K562 (cell line): ENCODE data around the gene KIF19. TPM values are rescaled to one million over a fixed set of nuclear protein-coding genes. Genes with fewer than 3 reads are reported as not detected.

Experiments
- ATAC-seq: fragments of 200-7000 bp; cut with Tn5 transposase; 3 replicates; pipeline ENCODE4 v1.9.1; 2020; ENCODE audit warnings: moderate library complexity
- BruUV-seq: library from RNA; stranded (reverse); fragments of 400-500 nt; replicated peaks from 2 replicates; lab custom pipeline; 2021; lab: Mats Ljungman, UMichigan
- CTCF ChIA-PET: fragments of 300-600 bp; formaldehyde crosslinking; extraction: SDS; loops from one replicate; lab custom pipeline; 2021; ENCODE audit warnings: low intra/inter-chr PET ratio; lab: Yijun Ruan, JAX
- POLR2A ChIA-PET: fragments of 300-600, 350-650 bp; sonication (Branson Sonifier 250); formaldehyde crosslinking; extraction: SDS; loops from one replicate; lab custom pipeline; 2021; ENCODE audit warnings: antibody characterized with exemption, inconsistent platforms; lab: Yijun Ruan, JAX
- DNase-seq, 4 experiments: peaks; one replicate each; pipeline versions ENCODE4 v3.0.0 to v3.0.0-alpha.2; 2011 to 2018; ENCODE audit warnings: low spot score in 3 of 4, mixed read lengths in 3 of 4; ENCODE audit errors: extremely low read depth in 1 of 4
- FAIRE-seq: peaks from 2 replicates; lab custom pipeline; 2011; peaks lifted over from hg19 to GRCh38; lab: Jason Lieb, UNC
- H2AFZ ChIP-seq: 2 replicates; pipeline ENCODE4 v1.6.0; 2011; ENCODE audit warnings: low read depth, low read length, control low read depth, inconsistent platforms
- H3K27ac ChIP-seq: fragments of 200-600 bp; 3 replicates; pipeline ENCODE4 v1.8.0; 2011; ENCODE audit warnings: low read depth, mild to moderate bottlenecking, control low read depth, inconsistent platforms, low read length, moderate library complexity, mixed read lengths; ENCODE audit errors: extremely low read depth
- H3K27me3 ChIP-seq, 2 experiments: fragments of 300-600 bp in 1 of 2; 2 replicates in 1 of 2; 3 replicates in 1 of 2; pipeline versions ENCODE4 v1.6.0 to v1.8.0; 2011; ENCODE audit warnings: inconsistent platforms in 2 of 2, low read length in 2 of 2, mild to moderate bottlenecking in 1 of 2, mixed read lengths in 1 of 2, moderate library complexity in 1 of 2; ENCODE audit not compliant: control insufficient read depth in 2 of 2, insufficient read depth in 2 of 2
- H3K36me3 ChIP-seq: fragments of 300-600 bp; 3 replicates; pipeline ENCODE4 v1.8.0; 2011; ENCODE audit warnings: mild to moderate bottlenecking, low read length, inconsistent platforms; ENCODE audit not compliant: control insufficient read depth, insufficient read depth
- H3K4me1 ChIP-seq, 2 experiments: fragments of 200-600 bp in 1 of 2; replicated peaks in 1 of 2; 2 replicates in 1 of 2; 3 replicates in 1 of 2; pipeline versions ENCODE4 v1.5.1 to v1.8.0; 2011; ENCODE audit warnings: inconsistent platforms in 2 of 2, low read length in 2 of 2, mild to moderate bottlenecking in 1 of 2, mixed read lengths in 1 of 2, moderate library complexity in 1 of 2; ENCODE audit not compliant: control insufficient read depth in 2 of 2, insufficient read depth in 2 of 2
- H3K4me2 ChIP-seq: 2 replicates; pipeline ENCODE4 v1.6.1; 2011; ENCODE audit warnings: low read length, control low read depth, inconsistent platforms, mixed read lengths; ENCODE audit not compliant: insufficient read depth
- H3K4me3 ChIP-seq: fragments of 200-600 bp; sonication (generic), shearing (Covaris generic); 2 replicates; pipeline ENCODE4 v1.5.1; 2016; ENCODE audit warnings: control low read depth, inconsistent platforms
- H3K79me2 ChIP-seq: fragments of 200-600 bp; 3 replicates; pipeline ENCODE4 v1.8.0; 2011; ENCODE audit warnings: low read length, inconsistent platforms; ENCODE audit not compliant: control insufficient read depth, insufficient read depth
- H3K9ac ChIP-seq, 2 experiments: 2 replicates each; pipeline versions ENCODE4 v1.6.0 to v1.6.1; 2011; ENCODE audit warnings: low read depth in 2 of 2, low read length in 2 of 2, control low read depth in 1 of 2, inconsistent platforms in 1 of 2, mild to moderate bottlenecking in 1 of 2, mixed read lengths in 1 of 2; ENCODE audit not compliant: insufficient read depth in 1 of 2
- H3K9me1 ChIP-seq: one replicate; pipeline ENCODE4 v1.6.0; 2011; ENCODE audit warnings: inconsistent platforms, mild to moderate bottlenecking, low read length, moderate library complexity; ENCODE audit not compliant: control insufficient read depth, insufficient read depth
- H3K9me3 ChIP-seq: replicated peaks from 2 replicates; pipeline ENCODE4 v1.5.1; 2011; ENCODE audit warnings: low read depth, low read length, inconsistent platforms; ENCODE audit not compliant: control insufficient read depth, insufficient read depth
- H4K20me1 ChIP-seq: replicated peaks from 2 replicates; pipeline ENCODE4 v1.6.1; 2011; ENCODE audit warnings: low read length, inconsistent platforms, mixed read lengths; ENCODE audit not compliant: control insufficient read depth, insufficient read depth
- ARID2 ChIP-seq: fragments of 450-650 bp; IDR thresholded peaks from 2 replicates; pipeline ENCODE4 v1.6.1; 2017; ENCODE audit warnings: antibody characterized with exemption, mild to moderate bottlenecking
- EHMT2 ChIP-seq: fragments of 450-650 bp; IDR thresholded peaks from 2 replicates; pipeline ENCODE4 v1.6.1; 2018; ENCODE audit warnings: antibody characterized with exemption
- EP300 ChIP-seq: IDR thresholded peaks from 2 replicates; pipeline ENCODE4 v1.6.1; 2012; ENCODE audit warnings: low read length, improper control_type of control experiment
- ESRRB ChIP-seq: fragments of 250-450 bp; sonication (Bioruptor Pico); IDR thresholded peaks from 2 replicates; pipeline ENCODE4 v1.5.0; 2020; ENCODE audit warnings: mild to moderate bottlenecking, moderate library complexity, borderline replicate concordance
- FOXM1 ChIP-seq, 2 experiments: fragments of 450-650 bp in 1 of 2; sonication (generic) in 1 of 2; formaldehyde crosslinking in 1 of 2; IDR thresholded peaks; 2 replicates each; pipeline versions ENCODE4 v1.6.1 to v1.9.0; 2017 to 2022; ENCODE audit warnings: low read depth in 2 of 2, mild to moderate bottlenecking in 2 of 2, missing genetic modification reagents in 1 of 2, moderate library complexity in 1 of 2
- JUN ChIP-seq, 2 experiments: sonication (generic) in 1 of 2; formaldehyde crosslinking in 1 of 2; IDR thresholded peaks; 2 replicates each; pipeline versions ENCODE4 v1.6.1 to v1.8.0; 2012 to 2022; ENCODE audit warnings: borderline replicate concordance in 2 of 2, mild to moderate bottlenecking in 2 of 2, improper control_type of control experiment in 1 of 2, low read depth in 1 of 2, low read length in 1 of 2, missing genetic modification reagents in 1 of 2
- NR2C2 ChIP-seq, 2 experiments: fragments of 200-800 bp in 1 of 2; sonication (Bioruptor generic) in 1 of 2; sonication (generic) in 1 of 2; formaldehyde crosslinking in 1 of 2; IDR thresholded peaks; 2 replicates each; pipeline versions ENCODE4 v1.6.1 to v1.8.0; 2016 to 2022; ENCODE audit warnings: mild to moderate bottlenecking in 1 of 2, missing compliant biosample characterization in 1 of 2, missing genetic modification characterization in 1 of 2, missing genetic modification reagents in 1 of 2
- POLR2B ChIP-seq: fragments of 450-650 bp; IDR thresholded peaks from 2 replicates; pipeline ENCODE4 v1.6.1; 2018; ENCODE audit warnings: low read depth; ENCODE audit not compliant: partially characterized antibody
- RBM15 ChIP-seq: fragments of 200-400 bp; formaldehyde crosslinking; IDR thresholded peaks from 2 replicates; pipeline ENCODE4 v1.6.1; 2018; ENCODE audit warnings: mild to moderate bottlenecking, low read length, moderate library complexity; ENCODE audit not compliant: insufficient read depth
- RCOR1 ChIP-seq, 2 experiments: IDR thresholded peaks; 2 replicates each; pipeline ENCODE4 v1.6.1; 2012; ENCODE audit warnings: low read depth in 2 of 2, low read length in 2 of 2, borderline replicate concordance in 1 of 2, improper control_type of control experiment in 1 of 2
- SOX6 ChIP-seq: fragments of 450-650 bp; IDR thresholded peaks from 2 replicates; pipeline ENCODE4 v1.6.1; 2014; ENCODE audit warnings: mild to moderate bottlenecking
- XRCC3 ChIP-seq: fragments of 450-650 bp; IDR thresholded peaks from 2 replicates; pipeline ENCODE4 v1.6.1; 2017; ENCODE audit warnings: mild to moderate bottlenecking, moderate library complexity
- YY1 ChIP-seq, 3 experiments: IDR thresholded peaks; 2 replicates each; pipeline ENCODE4 v1.6.1; 2011; ENCODE audit warnings: low read length in 2 of 3, mild to moderate bottlenecking in 2 of 3, moderate library complexity in 2 of 3, borderline replicate concordance in 1 of 3, control low read depth in 1 of 3, low read depth in 1 of 3; ENCODE audit not compliant: insufficient read depth in 3 of 3, insufficient replicate concordance in 2 of 3, control insufficient read depth in 1 of 3, insufficient read length in 1 of 3; ENCODE audit errors: extremely low read depth in 1 of 3
- ZFP1 ChIP-seq: fragments of 450-650 bp; formaldehyde crosslinking; IDR thresholded peaks from 2 replicates; pipeline ENCODE4 v1.4.0; 2020; ENCODE audit warnings: mild to moderate bottlenecking, mixed read lengths
- ZNF431 ChIP-seq: sonication (generic); formaldehyde crosslinking; IDR thresholded peaks from 2 replicates; pipeline ENCODE4 v1.8.0; 2022; ENCODE audit warnings: mild to moderate bottlenecking, missing genetic modification reagents
- WGBS: fragments of 100-300 bp; shearing (Covaris generic); methylation state at CpG from one replicate; pipeline ENCODE4 v1.1.6; 2016; ENCODE audit warnings: low coverage, mixed read lengths; ENCODE audit not compliant: insufficient coverage; ENCODE audit errors: missing lambda C conversion rate; 5-methylcytosine and 5-hydroxymethylcytosine counted together
- in situ Hi-C: fragments of 300-500 bp; cut with MboI; formaldehyde crosslinking; loops from 4 replicates; pipeline ENCODE4 v1.15.0; 2018; ENCODE audit warnings: inconsistent platforms, mixed read lengths
- intact Hi-C: fragments of 100-400 bp; cut with micrococcal nuclease; formaldehyde crosslinking; loops from 2 replicates; pipeline ENCODE4 v1.14.2; 2022
- polyA plus RNA-seq, 8 experiments: library from polyadenylated mRNA; depleted of rRNA in 4 of 8; stranded (reverse) in 5 of 8; unstranded in 3 of 8; fragments of >200 nt; fragmentation: Nextera tagmentation in 2 of 8; fragmentation: Illumina TruSeq in 1 of 8; extraction: Ambion mirVana in 2 of 8; extraction: Trizol in 1 of 8; gene quantifications; 2 replicates each; pipeline versions ENCODE4 v1.2.1 to v1.2.3, GENCODE V29; 2011 to 2014; ENCODE audit warnings: inconsistent platforms in 1 of 8, missing spikeins in 1 of 8
- total RNA-seq, 7 experiments: library from RNA; depleted of rRNA in 6 of 7; stranded (reverse); fragments of >200 nt in 6 of 7; fragmentation: Illumina TruSeq in 2 of 7; extraction: Trizol in 2 of 7; gene quantifications; 2 replicates each; pipeline versions ENCODE4 v1.2.1 to v1.2.3, GENCODE V29; 2011 to 2021; ENCODE audit warnings: low replicate concordance in 1 of 7
- TF ChIP-seq, protein P1 (sequence below): sonication (generic); formaldehyde crosslinking; IDR thresholded peaks from 2 replicates; pipeline ENCODE4 v1.8.1; 2023; ENCODE audit warnings: mild to moderate bottlenecking, missing genetic modification reagents, moderate library complexity
- TF ChIP-seq, protein P2 (sequence below): sonication (generic); formaldehyde crosslinking; IDR thresholded peaks from 2 replicates; pipeline ENCODE4 v1.8.0; 2022; ENCODE audit warnings: mild to moderate bottlenecking, missing genetic modification reagents

The KIF19 gene
- total and polyA plus RNA-seq, 9 of the 15 experiments (the other 6 are each of a cell fraction or from before 2014, with no cell fraction given): 0.10 TPM; not detected in 8

DNA sequence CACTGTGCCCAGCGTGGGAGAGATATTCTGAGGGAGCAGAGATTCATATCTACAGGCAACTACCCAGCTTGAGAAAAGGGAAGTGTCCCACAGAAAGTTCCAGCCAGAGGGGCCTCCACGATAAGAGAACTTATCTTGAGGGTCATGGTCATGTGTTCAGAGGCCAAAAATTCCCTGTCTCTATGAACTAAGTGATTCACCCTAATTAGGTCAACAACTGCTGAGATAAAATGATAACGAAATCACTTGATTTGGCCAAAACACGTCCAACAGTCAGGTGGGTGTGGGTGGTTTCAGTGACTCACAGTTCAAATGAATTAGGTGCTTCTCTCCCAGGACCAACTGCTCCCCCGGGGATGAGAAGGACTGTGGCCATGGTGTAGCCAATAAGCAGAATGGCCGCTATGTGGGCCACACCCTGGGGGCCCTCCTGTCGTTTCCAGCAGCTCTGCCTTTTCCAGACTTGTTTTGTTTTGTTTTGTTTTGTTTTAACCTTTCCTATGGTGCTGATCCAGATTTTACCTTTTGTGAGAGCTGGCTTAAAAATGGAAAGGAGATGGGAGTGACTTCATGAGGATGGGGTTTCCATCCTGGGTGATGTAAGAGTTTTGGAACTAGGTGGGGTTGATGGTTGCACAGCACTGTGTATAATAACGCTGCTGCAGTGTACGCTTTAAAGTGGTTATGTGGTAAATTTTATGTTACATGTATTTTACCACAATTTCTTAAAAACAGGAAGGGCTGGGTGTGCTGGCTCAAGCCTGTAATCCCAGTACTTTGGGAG is 43.2 kb upstream of the KIF19 start:
- H3K9me3 ChIP-seq: no peaks in the 10 kb centered on the region
- H3K79me2 ChIP-seq: no peaks in the 10 kb centered on the region
- no TSS peak for BruUV-seq
- H4K20me1 ChIP-seq: no peaks in the 10 kb centered on the region
- no peak overlapping the region for H3K9ac ChIP-seq
- intact Hi-C loops (loop anchor here (5.0 kb wide), 1 partner anchor 70 kb away; the partner anchor contains the start of gene TTYH2), in situ Hi-C loops (loop anchor here (5.0 kb wide), 1 partner anchor 65 kb away; no protein-coding TSS in a partner anchor)
- ChIA-PET CTCF (no interaction called here), POLR2A (interaction anchor here (0.9 to 1.9 kb wide), 6 partner anchors 9 to 92 kb away, joined by 3 to 6 read pairs (median 4); no protein-coding TSS in a partner anchor)
- peak; percentile 44 to 64 (median 58) for DNase-seq
- H2AFZ ChIP-seq: peak overlapping the region; percentile 33; the same call in 1 of the 2 replicates
- H3K4me1 ChIP-seq: peaks cover 16 to 31% of the 10 kb centered on the region in 2 experiments
- FAIRE-seq: no peak
- H3K36me3 ChIP-seq: no peaks in the 10 kb centered on the region
- 5% methylated on average over 9 of the region's 9 CpGs for WGBS
- H3K4me3 ChIP-seq: no peak overlapping the region
- H3K27ac ChIP-seq: no peak overlapping the region
- ATAC-seq: peak; percentile 51
- no peaks in the 10 kb centered on the region for H3K9me1 ChIP-seq
- no peaks in the 10 kb centered on the region for H3K27me3 ChIP-seq
- H3K4me2 ChIP-seq: 0 out of 2 replicates have a peak overlapping the region, but pooled peaks have one; percentile 22
- TF ChIP-seq ZNF431 (CRISPR knock-in tag): no peak
- no peak for TF ChIP-seq POLR2B
- no peak for TF ChIP-seq RBM15
- TF ChIP-seq EP300: peak; percentile 83
- TF ChIP-seq FOXM1 (IDR thresholded peaks at IDR 0.05; ENCODE audit: low read depth): peak; percentile 39; the same call in 1 of the 2 replicates
- no peak for TF ChIP-seq FOXM1 (CRISPR knock-in tag; IDR thresholded peaks at IDR 0.05; ENCODE audit: low read depth)
- peak; percentile 77 for TF ChIP-seq JUN (IDR thresholded peaks at IDR 0.05; ENCODE audit: borderline replicate concordance, low read depth, low read length)
- peak; percentile 67; the same call in 1 of the 2 replicates for TF ChIP-seq JUN (CRISPR knock-in tag; IDR thresholded peaks at IDR 0.05; ENCODE audit: borderline replicate concordance)
- peak; percentile 55; the same call in 1 of the 2 replicates for TF ChIP-seq EHMT2
- peak; percentile 81; the same call in 1 of the 2 replicates for TF ChIP-seq SOX6
- no peak for TF ChIP-seq NR2C2 (CRISPR knock-in tag; IDR thresholded peaks at IDR 0.05)
- peak; percentile 81 for TF ChIP-seq NR2C2 (tag; IDR thresholded peaks at IDR 0.05)
- TF ChIP-seq ESRRB: no peak
- TF ChIP-seq RCOR1 (IDR thresholded peaks at IDR 0.05; ENCODE audit: borderline replicate concordance in 1 of 2, low read depth in 2 of 2, low read length in 2 of 2): peak in 1 of 2 experiments; percentile 87; a peak in 2 of 4 replicates
- TF ChIP-seq, protein P1, sequence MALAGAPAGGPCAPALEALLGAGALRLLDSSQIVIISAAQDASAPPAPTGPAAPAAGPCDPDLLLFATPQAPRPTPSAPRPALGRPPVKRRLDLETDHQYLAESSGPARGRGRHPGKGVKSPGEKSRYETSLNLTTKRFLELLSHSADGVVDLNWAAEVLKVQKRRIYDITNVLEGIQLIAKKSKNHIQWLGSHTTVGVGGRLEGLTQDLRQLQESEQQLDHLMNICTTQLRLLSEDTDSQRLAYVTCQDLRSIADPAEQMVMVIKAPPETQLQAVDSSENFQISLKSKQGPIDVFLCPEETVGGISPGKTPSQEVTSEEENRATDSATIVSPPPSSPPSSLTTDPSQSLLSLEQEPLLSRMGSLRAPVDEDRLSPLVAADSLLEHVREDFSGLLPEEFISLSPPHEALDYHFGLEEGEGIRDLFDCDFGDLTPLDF (CRISPR knock-in tag): no peak
- TF ChIP-seq ZFP1 (CRISPR knock-in tag): 0 out of 2 replicates have a peak, but pooled peaks have one; percentile 29
- TF ChIP-seq XRCC3: no peak
- TF ChIP-seq YY1 (IDR thresholded peaks at IDR 0.05; ENCODE audit: borderline replicate concordance in 1 of 3, control insufficient read depth in 1 of 3, extremely low read depth in 1 of 3, insufficient read depth in 3 of 3, insufficient read length in 1 of 3, insufficient replicate concordance in 2 of 3, low read depth in 1 of 3, low read length in 2 of 3): peak in 1 of 3 experiments; percentile 55
- TF ChIP-seq, protein P2, sequence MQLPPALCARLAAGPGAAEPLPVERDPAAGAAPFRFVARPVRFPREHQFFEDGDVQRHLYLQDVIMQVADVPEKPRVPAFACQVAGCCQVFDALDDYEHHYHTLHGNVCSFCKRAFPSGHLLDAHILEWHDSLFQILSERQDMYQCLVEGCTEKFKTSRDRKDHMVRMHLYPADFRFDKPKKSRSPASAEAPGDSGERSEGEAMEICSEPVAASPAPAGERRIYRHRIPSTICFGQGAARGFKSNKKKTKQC (CRISPR knock-in tag): 0 out of 2 replicates have a peak, but pooled peaks have one; percentile 28
- no peak for TF ChIP-seq ARID2
